ENCODE data around the gene TMEM52.

Gene TMEM52

DNA sequence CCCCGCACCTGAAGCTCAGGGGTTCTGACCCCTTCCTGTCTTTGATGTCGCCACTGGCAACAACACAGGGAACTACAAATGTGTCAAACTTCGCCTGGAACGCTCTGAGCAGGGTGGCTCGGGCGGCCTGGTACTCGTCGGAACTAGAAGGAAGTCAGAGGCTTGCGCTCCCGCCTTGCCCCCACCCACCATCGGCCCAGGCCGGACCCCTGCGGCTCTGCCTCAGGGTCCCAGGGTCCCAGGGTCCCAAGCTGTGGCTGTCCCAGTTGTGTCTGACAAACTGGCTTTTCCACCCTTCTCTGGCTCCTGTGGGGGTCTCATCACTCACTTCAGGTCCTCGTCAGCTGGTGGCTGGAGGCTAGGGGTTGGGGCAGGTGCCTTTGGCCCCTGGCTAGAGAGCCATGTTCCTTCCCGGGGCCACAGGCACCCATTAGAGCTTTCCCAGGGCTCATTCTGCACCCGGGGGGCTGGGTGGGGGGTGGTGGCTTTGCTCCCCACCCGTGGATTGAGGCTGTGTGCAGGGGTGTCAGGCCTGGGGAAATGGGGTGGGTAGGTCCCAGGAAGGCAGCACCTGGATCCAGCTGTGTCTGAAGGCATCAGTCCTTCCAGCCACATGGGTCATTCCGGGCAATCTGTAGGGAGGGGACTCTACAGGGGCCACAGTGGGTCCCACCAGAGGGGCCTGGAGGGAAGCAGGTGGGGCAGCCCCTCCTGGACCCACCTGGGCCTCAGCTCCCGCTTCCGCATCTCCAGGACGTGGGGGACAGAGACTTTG is 8.0 kb upstream of the TMEM52 start:
- no peak for DNase-seq

GRCh38 chr1:1926346-1926811 is 7.3 kb upstream of the TMEM52 start:
- no peak for DNase-seq

- DNase-seq, result no peak
Measured at GRCh38 chr1:1925437-1926345, 6.6 kb upstream of the TMEM52 start.

DNA sequence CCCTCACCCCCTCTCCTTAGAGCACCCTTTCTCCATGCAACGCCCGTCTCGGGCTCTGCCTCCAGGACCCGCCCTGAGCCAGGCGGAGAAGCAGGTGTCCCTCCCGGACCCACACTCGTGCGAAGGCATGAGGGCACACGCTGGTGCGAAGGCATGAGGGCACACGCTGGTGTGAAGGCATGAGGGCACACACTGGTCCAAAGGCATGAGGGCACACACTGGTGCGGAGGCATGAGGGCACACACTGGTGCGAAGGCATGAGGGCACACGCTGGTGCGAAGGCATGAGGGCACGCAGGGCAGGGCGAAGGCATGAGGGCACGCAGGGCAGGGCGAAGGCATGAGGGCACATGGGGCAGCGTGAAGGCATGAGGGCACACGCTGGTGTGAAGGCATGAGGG is 5.8 kb upstream of the TMEM52 start:
- no peak for DNase-seq

- DNase-seq, result no peak
Measured at GRCh38 chr1:1924386-1924785, 5.3 kb upstream of the TMEM52 start.

DNA sequence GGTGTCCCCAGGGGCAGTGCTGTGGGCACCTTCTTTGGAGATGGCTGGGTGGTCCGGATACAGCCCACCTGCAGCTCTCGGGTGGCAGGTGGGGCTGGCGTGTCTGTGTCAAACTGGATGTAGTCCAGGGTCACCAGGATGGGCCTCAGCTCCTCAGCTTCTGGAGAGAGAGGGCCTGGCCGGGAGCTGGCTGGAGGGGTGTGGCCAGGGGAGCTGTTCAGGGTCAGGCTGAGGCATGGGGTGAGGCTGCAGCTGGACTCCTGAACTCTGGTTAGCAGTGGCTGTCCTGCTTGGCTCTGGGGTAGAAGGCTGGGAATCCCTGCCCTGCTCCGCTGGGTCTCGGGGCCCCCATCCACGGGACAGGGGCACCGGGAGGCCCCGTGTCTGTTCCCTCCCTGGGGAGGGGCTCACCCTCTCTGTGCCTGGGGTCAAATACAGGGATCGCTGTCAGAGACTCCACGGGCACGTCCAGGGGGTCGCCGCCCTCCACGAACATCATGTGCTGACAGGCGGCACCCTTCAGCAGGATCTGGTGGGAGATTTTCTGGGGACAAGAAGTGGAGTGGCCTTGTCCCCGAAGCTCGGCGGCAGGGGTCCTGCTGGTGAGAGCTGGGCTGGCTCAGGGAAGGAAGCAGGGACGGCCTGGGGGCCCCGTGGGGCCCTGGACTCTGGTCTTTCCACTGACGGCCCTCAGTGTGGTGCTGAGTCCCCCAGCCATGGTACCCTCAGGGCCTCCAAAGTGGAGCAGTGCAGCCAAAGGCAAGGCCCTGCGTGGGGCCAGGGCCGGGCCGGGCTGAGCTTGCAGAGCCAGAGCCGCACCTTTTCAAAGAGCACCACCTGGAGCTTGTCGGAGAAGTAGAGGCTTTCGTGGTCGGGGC is 4.1 kb upstream of the TMEM52 start:
- no peak for DNase-seq

- DNase-seq, result no peak
Measured at GRCh38 chr1:1922702-1922955, 3.5 kb upstream of the TMEM52 start.

- DNase-seq, result no peak
Measured at GRCh38 chr1:1921901-1922701, 3.0 kb upstream of the TMEM52 start.

GRCh38 chr1:1921459-1921862 is 2.4 kb upstream of the TMEM52 start:
- no peak for DNase-seq

DNA sequence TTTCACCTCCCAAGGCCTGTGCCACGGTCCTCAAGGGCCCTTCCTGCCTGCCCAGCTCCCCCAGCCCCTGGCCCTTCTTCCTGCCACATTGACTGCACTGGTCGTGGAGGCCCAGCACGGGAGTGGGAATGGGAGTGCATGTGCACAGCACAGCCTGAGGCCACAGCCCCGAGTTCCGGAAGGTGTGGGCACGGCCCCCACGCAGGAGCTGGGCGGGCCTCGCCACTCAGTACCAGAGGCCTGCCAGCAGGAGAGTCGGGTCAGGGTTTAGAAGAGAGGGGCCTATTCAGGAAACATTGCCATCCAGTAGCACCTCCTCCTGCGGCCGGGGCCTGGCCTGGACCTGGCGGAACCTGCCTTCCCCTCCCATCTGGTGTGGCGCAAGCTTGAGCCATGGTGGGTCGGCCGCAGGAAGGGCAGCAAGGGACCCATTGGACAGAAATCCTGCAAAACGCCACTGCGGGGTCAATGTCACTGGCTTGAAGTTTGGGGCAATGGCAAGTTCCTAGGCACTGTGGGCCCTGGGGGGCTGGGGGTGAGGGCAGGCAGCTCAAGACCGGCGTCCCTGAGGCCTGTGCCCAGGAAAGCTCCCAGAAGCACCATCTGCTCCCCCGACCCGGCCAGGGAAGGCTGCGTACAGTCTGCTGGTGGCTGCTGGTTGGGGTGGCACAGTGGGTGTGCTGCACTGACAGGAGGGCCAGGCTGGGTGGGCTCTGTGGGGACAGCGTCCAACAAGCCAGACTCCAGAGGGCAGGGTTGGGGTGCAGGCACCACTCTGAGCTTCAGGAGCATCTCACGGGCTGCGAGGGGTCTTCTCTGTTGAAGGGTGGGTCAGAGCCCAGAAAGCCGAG is 1.8 kb upstream of the TMEM52 start:
- DNase-seq, result no peak

- DNase-seq, result no peak
Measured at GRCh38 chr1:1920057-1920607, 1.1 kb upstream of the TMEM52 start.

DNA sequence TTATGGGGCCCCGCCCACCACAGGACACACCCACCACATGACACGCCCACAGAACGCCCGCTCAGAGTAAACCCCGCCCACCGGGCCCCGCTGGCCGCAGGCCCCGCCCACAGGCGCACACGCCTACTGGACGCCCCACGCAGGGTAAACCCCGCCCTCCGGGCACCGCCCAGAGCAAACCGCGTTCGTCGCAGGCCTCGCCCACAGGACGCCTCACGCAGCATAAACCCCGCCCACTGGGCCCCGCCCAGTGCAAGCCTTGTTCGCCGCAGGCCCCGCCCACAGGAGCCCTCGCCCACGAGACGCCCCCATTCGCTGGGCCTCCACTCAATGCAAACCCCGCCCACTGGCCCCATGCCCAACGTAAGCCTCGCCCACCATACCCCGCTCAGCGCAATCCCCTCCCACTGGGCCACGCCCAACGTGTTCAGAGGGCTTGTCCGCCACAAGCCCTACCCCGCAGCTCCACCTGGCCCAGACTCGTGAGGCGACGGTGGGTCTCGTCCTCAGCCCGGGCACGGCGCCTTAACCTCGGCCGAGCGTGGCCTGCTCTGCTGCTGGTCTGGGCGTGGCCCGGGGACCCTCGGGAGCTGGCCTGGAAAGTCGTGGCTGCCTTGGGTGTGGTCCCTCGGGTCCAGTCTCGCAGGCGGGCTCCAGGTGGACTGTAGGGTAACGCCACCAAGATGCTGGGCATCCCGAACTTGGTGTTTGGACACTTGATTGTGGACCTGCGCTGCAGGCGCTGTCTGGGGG is 401 bp upstream of the TMEM52 start:
- peak; percentile 97 for DNase-seq

- no peak for DNase-seq
Measured at GRCh38 chr1:1917995-1918900, 831 bp downstream of the TMEM52 start.

GRCh38 chr1:1917304-1917976 is 1.6 kb downstream of the TMEM52 start:
- no peak for DNase-seq

DNA sequence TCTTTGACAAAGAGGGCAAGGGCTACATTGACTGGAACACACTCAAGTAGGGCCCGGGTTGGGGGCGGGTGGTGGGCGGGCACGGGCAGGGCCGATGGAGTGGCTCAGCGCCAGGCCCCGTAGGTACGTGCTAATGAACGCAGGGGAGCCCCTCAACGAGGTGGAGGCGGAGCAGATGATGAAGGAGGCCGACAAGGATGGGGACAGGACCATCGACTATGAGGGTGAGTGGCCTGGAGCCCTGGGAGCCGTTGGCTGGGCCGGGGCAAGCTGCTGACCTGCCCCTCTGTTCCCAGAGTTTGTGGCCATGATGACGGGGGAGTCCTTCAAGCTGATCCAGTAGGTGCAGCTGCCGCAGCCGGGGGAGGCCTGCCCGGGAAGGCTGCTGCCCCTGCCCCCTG is 2.2 kb downstream of the TMEM52 start:
- DNase-seq, result no peak

GRCh38 chr1:1915911-1916840 is 2.9 kb downstream of the TMEM52 start:
- DNase-seq, result no peak
